Hepatocyte (in vitro differentiated cells): ENCODE data around the gene ZNF385D.

ENCODE experiments used
- EZH2 ChIP-seq: fragments of 200-600 bp; sonication (generic); IDR thresholded peaks from 2 replicates; pipeline ENCODE4 v1.6.1; 2016; ENCODE audit warnings: antibody characterized with exemption, mild to moderate bottlenecking, borderline replicate concordance
- EZH2phosphoT487 ChIP-seq: fragments of 200-600 bp; sonication (generic); IDR thresholded peaks from one replicate; pipeline ENCODE4 v1.6.1; 2018; ENCODE audit warnings: antibody characterized with exemption, mild to moderate bottlenecking, low read depth, moderate library complexity; ENCODE audit not compliant: unreplicated experiment, severe bottlenecking
- TF ChIP-seq, protein P1 (sequence below): fragments of 200-600 bp; sonication (generic); IDR thresholded peaks from 2 replicates; pipeline ENCODE4 v1.5.1; 2016; ENCODE audit warnings: antibody characterized with exemption, mild to moderate bottlenecking; ENCODE audit not compliant: poor library complexity

DNA sequence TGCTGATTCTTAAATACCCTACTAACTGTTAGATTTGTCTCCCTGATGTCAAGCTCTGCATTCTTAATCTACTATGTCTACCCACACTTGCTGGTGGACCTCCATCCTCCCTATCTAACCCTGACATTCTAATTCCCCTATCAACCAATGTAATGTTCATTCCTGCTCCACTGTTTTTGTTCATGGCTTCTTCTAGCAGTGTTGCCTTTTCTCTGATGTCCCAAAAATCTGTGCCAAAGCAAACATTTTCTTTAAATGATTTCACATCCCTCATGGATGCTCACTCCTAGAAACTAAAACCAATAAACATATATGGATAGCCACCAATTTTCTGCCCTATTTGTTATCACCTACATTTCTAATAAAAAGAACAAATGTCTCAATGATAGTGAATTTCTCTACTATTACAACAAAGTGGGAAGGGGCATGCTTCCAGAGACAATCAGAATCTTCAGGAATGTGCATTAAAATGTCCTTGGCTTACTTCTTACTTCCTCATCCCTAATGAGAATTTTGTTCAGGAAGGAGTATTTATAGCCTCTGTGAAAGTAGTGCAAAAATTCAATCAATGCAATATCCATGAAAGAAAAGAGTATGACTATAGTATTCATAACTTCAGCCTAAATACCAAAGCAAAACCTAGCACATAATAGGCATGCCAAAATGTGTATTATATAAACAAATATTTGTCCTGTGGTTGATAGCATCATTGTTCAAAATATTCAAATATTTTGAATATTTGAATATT is 273.3 kb downstream of the ZNF385D start:
- TF ChIP-seq, protein P1, sequence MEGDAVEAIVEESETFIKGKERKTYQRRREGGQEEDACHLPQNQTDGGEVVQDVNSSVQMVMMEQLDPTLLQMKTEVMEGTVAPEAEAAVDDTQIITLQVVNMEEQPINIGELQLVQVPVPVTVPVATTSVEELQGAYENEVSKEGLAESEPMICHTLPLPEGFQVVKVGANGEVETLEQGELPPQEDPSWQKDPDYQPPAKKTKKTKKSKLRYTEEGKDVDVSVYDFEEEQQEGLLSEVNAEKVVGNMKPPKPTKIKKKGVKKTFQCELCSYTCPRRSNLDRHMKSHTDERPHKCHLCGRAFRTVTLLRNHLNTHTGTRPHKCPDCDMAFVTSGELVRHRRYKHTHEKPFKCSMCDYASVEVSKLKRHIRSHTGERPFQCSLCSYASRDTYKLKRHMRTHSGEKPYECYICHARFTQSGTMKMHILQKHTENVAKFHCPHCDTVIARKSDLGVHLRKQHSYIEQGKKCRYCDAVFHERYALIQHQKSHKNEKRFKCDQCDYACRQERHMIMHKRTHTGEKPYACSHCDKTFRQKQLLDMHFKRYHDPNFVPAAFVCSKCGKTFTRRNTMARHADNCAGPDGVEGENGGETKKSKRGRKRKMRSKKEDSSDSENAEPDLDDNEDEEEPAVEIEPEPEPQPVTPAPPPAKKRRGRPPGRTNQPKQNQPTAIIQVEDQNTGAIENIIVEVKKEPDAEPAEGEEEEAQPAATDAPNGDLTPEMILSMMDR, result no peak
- TF ChIP-seq EZH2phosphoT487 (no peak), EZH2 (no peak)
